BE2C (cell line): ENCODE results near the gene HIGD1A.

Source experiments
- DNase-seq: peaks from one replicate; pipeline ENCODE4 v3.0.0-alpha.2; 2020
- H3K27me3 ChIP-seq: fragments of 250-450 bp; sonication (Bioruptor Pico); 2 replicates; pipeline ENCODE4 v1.5.1; 2020; ENCODE audit warnings: mild to moderate bottlenecking
- H3K36me3 ChIP-seq: fragments of 250-450 bp; sonication (Bioruptor Pico); 2 replicates; pipeline ENCODE4 v1.5.1; 2020; ENCODE audit warnings: mild to moderate bottlenecking
- H3K4me1 ChIP-seq: fragments of 250-450 bp; sonication (Bioruptor Pico); 2 replicates; pipeline ENCODE4 v1.5.1; 2020
- H3K4me3 ChIP-seq: 2 replicates; pipeline ENCODE4 v1.5.1; 2011; ENCODE audit warnings: low read depth, low read length
- H3K9me3 ChIP-seq: fragments of 250-450 bp; sonication (Bioruptor Pico); 2 replicates; pipeline ENCODE4 v1.5.1; 2020
- CTCF ChIP-seq: IDR thresholded peaks from 2 replicates; pipeline ENCODE4 v1.5.1; 2012; ENCODE audit warnings: mild to moderate bottlenecking, low read depth, low read length

The HIGD1A gene

DNA sequence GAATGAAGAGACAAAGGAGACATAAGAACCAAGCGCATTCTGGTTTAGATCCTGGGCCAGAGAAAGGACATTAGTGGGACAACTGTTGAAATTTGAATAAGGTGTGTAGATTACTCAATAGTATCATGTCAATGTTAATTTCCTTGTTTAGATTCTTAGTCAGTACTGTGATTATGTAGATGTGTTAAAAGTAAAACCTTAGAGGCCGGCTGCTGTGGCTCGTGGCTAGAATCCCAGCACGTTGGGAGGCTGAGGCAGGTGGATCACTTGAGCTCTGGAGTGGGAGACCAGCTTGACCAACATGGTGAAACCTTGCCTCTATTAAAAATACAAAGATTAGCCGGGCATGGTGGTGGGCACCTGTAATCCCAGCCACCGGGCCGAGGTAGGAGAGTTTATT, 44.7 kb upstream of the HIGD1A start:
- Histone ChIP-seq H3K9me3 (no peaks in the 10 kb centered on the region), H3K36me3 (no peaks in the 10 kb centered on the region), H3K4me3 (no peak overlapping the region), H3K27me3 (no peaks in the 10 kb centered on the region), H3K4me1 (no peaks in the 10 kb centered on the region)
- DNase-seq = no peak
- TF ChIP-seq CTCF = no peak

GRCh38 chr3:42847731-42848130, 43.4 kb upstream of the HIGD1A start:
- H3K4me3 ChIP-seq = no peak overlapping the region
- no peaks in the 10 kb centered on the region for H3K27me3 ChIP-seq
- H3K36me3 ChIP-seq = no peaks in the 10 kb centered on the region
- H3K9me3 ChIP-seq = no peaks in the 10 kb centered on the region
- no peaks in the 10 kb centered on the region for H3K4me1 ChIP-seq
- TF ChIP-seq CTCF = no peak
- DNase-seq = no peak

DNA sequence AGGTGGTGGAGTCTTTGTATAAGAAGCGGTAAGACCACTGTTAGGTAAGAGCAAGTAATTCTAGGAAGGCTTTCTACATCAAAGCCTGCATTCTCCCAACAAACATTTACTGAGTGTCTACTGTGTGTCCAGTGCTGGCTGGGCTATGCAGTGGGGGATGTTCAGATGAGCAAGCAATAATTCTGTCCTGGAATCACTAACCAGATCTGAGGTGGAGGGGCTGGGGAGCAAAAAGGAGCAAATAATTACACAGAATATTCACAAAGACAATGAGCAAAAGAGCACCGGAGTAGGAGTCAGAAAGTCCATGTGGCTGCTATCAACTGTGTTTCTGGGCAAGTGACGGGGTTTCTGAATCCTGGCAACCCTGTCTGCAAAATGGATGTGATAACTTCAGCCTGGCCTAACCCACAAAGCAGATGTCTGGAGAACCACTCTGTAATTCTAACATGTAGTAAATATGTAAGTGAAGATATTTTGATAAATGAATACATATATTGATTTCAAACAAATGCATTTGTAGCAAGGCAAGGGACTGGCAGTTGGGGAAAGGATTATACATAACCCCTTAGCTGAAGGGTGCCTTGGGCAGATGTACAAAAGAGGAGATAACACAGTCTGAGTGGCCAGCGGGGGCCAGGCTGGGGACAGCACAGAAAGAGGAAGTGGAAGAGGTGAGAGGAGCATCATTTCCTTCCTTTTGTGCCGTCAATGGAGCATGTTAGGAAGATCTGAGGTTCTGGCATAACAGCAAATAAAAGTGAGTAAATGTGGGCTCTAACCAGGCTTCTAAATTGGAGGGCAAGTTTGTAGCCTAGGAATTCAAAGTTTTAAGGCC, 42.6 kb upstream of the HIGD1A start:
- H3K4me1 ChIP-seq = no peaks in the 10 kb centered on the region
- no peak for TF ChIP-seq CTCF
- no peaks in the 10 kb centered on the region for H3K9me3 ChIP-seq
- no peaks in the 10 kb centered on the region for H3K36me3 ChIP-seq
- H3K4me3 ChIP-seq = no peak overlapping the region
- DNase-seq = no peak
- H3K27me3 ChIP-seq = no peaks in the 10 kb centered on the region

GRCh38 chr3:42844815-42845214, 40.5 kb upstream of the HIGD1A start:
- no peak overlapping the region for H3K4me3 ChIP-seq
- TF ChIP-seq CTCF = no peak
- no peaks in the 10 kb centered on the region for H3K9me3 ChIP-seq
- no peaks in the 10 kb centered on the region for H3K27me3 ChIP-seq
- H3K4me1 ChIP-seq = no peaks in the 10 kb centered on the region
- no peaks in the 10 kb centered on the region for H3K36me3 ChIP-seq
- DNase-seq = no peak

DNA sequence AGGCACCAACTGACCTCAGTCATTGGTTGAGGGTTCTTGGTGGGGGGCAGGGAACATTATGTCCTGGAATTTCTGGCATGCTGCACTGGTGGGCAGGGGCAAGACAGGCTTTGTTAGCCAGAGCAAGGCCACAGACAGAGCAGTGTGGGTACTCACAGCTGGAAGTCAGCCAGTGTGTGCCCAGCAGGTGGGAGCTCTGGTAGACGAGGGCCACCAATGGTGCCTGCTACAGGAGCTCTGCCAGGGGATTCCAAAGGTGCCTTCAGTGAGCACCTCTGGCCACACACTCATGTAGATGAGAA, 40.1 kb upstream of the HIGD1A start:
- H3K4me3 ChIP-seq = no peak overlapping the region
- no peaks in the 10 kb centered on the region for H3K4me1 ChIP-seq
- no peak for DNase-seq
- H3K9me3 ChIP-seq = no peaks in the 10 kb centered on the region
- H3K36me3 ChIP-seq = no peaks in the 10 kb centered on the region
- no peaks in the 10 kb centered on the region for H3K27me3 ChIP-seq
- no peak for TF ChIP-seq CTCF

DNA sequence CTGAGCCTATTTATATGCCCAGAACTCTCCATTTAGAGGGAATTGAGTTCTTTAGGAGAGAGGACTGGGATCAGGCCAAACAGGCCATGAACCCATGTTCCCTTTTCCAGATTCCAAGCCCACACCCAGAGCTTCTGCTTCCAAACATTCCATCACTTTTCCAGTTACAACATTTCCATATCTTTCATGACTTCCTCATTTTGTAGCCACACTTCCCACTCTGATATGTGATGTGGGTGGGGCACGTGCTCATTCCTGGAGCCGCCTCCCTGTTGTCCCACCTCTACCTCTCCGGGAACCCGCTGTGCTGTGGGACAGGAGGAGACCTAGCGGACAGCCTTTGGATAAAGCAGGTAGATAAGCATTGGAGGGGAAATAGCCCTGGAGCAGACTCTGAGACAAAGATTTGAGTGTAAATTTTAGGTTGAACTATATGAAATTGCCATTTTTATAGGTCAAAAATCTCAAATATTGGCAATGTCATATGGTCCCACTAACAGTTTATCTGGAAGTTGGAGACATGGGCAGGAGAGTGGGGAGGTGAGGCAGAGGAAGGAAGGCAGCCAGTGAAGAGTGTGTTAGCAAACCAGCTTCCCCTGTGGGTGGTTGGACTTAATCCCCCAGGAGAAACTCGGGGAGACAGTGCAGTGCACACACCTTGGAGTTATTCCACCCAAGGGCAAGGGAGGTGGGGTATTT, 39.6 kb upstream of the HIGD1A start:
- no peak for TF ChIP-seq CTCF
- Histone ChIP-seq H3K27me3 (no peaks in the 10 kb centered on the region), H3K4me1 (no peaks in the 10 kb centered on the region)

More for the DNA sequence above, 39.6 kb upstream of the HIGD1A start:
- no peaks in the 10 kb centered on the region for H3K9me3 ChIP-seq
- no peaks in the 10 kb centered on the region for H3K36me3 ChIP-seq
- H3K4me3 ChIP-seq = no peak overlapping the region
- DNase-seq = no peak
